Activated CD4-positive, alpha-beta T cell treated with anti-CD3 and anti-CD28 coated beads, Interleukin-10, Interleukin-2, amounts not matched to agents 100 ng/mL and 50 ng/mL, durations not matched to agents 16 hours and 8 hours (primary cell): Measurements from ENCODE around the gene FNDC11.
"Not testable (repeated sequence)": the region's sequence is repeated elsewhere in the genome, so short reads cannot be mapped to it uniquely, and the experiment has no call there.

ENCODE experiments used
- DNase-seq: peaks from one replicate; pipeline ENCODE4 v3.0.0-alpha.2; 2020

FNDC11 gene

DNA sequence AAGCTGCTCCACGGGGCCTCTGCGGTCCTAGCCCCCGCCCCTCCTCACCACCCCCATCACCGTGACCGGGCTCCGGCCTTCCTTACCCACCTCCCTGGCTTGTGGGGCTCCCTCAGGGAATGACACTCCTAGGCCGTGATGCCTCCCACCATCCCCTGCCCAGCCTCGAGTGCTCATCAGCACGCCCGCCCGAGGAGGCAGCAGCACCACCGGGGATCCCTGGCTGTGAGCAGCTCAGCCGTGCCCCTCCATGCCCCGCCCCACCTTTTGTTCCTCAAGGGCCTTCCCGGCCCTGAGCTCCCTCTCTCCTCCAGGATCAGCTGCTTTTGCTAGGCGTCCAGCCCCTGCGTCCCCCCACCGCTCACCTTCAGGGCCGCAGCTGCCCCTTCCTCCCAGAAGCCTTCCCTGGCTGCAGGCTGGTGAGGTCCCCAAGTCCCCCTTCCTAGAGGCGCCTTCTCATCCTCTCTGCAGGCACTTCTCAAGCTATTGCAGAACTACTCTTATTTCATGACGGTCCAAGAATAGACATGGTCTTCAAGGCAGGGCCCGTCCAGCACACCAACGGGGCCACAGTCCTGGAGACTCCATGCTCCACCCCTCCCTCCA is 3.0 kb downstream of the FNDC11 start:
- DNase-seq: no peak

DNA sequence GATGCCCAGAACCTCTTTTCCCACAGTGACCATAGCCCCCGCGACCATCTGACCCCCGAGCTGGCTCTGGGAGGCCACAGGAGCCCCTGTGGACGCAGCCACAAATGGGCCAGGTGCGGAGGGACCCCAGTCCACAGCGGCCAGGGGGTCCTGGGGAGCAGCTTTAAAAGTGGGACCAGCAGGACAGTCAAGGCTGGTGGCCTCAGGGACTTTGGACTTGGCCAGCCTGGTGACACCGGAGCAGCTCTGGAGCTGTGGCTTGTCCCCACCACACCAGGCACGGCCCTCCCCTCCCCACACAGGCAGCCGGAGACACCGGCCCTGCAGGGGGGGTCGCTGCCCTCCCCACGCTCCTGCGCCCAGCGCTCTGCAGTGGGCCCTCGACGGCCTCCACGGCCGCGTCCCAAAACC is 3.5 kb downstream of the FNDC11 start:
- DNase-seq: no peak

DNA sequence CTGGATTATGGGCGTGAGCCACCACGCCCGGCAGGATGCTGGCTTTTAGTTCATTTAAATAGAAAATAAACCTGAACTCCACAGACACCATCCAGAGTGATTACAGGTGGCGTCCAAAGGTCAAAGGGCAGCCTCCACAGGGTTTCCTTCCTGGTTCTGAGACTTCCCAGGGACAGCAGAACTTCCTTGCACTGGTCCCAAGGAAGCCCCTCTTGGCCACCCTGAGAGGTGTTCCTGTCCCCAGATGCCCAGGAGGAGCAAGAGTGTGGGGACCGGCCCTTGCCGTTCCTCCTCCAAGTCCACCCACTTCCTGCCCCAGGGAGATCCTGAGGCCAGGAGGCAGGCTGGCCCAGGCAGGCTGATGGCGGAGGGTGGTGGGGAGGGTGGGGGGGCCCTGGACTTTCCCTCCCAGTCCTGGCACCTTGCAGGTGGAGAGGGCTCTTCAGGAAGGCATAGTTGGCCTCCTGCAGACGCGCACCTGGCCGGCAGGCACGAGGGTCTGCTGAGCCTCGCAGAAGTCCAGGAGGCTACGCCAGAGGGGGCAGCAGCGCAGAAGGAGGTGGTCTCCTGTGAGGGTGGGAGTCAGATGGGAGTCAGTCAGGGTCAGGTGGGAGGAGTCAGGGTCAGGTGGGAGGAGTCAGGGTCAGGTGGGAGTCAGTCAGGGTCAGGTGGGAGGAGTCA is 5.0 kb downstream of the FNDC11 start:
- DNase-seq: no peak

DNA sequence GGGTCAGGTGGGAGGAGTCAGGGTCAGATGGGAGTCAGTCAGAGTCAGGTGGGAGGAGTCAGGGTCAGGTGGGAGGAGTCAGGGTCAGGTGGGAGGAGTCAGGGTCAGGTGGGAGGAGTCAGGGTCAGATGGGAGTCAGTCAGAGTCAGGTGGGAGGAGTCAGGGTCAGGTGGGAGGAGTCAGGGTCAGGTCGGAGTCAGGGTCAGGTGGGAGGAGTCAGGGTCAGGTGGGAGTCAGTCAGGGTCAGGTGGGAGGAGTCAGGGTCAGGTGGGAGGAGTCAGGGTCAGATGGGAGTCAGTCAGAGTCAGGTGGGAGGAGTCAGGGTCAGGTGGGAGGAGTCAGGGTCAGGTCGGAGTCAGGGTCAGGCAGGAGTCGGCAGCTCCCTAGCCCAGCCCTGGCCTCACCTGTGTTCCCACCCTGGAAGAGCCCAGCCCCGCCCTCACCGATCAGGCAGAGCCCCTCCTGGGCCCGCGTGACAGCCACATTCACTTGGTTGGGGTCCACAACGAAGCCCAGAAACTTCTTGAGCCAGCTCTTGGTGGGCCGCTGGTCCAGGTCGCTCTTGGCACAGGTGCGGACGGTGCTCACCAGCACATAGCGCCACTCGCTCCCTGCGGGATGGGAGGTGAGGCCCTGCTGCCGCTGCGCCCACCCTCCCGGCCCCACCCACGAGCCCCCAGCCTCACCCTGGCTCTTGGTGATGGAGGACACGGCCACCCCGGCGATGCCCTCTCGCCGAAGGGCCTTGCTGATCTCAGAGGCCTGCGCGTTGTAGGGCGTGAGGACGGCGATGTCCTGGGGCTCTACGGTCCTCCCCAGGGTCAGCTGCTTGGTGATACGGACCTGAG is 5.8 kb downstream of the FNDC11 start:
- DNase-seq: not testable (repeated sequence)

- no peak for DNase-seq
These were observed 6.4 kb downstream of the FNDC11 start for GRCh38 chr20:63560333-63560805.

- DNase-seq: no peak
These were observed 7.1 kb downstream of the FNDC11 start for GRCh38 chr20:63560856-63561609.

DNA sequence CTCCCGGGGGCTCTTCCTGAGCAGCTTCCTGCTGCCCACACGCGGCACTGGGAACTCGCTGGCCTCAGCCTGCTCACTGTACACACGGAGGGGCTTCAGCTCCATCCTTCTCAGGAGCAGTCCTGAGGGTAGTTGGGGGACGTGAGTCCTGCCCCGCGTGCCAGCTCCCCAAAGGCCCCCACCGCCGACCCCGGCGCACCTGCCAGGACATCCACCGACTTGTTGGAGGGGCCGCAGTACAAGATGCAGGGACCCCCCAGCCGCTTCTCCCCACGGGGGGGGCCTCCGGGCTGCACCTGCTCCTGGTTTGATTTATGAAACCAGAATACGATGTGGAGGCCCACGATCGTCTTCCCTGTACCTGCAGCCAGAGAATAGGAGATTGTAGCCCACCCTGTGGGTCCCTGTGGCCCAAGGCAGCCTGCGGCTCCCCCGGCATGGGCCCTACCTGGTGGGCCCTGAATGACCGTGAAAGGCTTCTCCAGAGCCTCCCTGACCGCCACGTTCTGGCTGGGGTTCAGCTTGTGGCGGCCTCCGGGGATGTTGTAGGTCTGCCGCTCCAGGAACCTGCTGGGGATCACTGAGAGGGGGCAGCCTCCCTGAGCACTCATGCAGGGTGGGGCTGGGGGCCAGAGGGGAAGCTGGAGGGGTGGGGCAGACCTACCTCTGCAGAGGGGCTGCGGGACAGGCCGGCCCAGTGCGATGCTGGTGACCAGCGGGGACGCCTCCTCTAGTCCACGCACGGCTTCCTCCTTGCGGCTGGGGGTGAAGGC is 7.9 kb downstream of the FNDC11 start:
- no peak for DNase-seq

GRCh38 chr20:63562461-63563224 is 8.7 kb downstream of the FNDC11 start:
- DNase-seq: no peak

DNA sequence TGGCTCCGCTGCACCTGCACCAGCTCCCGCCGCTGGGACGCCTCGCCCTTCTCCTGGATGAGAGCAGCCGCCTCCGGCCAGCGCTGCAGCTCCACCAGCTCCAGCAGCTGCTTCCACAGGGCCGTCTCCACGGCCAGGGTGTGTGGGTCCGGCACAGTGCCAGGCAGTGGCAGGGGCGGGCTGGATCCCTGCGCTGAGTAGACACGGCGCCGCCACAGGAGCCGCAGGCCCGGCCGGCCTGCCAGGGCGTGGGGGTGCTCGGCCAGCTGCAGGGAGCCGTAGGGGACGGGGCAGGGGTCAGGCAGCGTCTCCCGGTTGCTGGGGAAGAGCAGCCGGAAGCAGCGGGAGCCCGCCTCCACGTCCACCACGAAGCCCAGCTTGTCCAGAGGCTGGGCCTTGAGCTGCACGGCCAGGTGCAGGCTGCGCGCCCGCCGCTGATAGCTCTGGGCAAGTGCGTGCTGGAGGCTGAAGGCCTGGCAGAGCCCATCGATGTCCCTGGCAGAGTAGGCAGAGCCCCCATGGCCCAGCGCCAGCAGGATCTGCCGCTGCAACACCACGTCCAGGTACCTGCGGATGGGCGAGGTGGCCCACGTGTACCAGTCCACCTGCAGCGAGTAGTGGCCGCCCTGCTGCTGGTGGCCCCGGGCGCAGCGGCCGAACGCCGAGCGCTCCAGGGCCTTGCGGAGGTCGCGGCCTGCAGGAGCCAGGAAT is 9.4 kb downstream of the FNDC11 start:
- DNase-seq: no peak

DNA sequence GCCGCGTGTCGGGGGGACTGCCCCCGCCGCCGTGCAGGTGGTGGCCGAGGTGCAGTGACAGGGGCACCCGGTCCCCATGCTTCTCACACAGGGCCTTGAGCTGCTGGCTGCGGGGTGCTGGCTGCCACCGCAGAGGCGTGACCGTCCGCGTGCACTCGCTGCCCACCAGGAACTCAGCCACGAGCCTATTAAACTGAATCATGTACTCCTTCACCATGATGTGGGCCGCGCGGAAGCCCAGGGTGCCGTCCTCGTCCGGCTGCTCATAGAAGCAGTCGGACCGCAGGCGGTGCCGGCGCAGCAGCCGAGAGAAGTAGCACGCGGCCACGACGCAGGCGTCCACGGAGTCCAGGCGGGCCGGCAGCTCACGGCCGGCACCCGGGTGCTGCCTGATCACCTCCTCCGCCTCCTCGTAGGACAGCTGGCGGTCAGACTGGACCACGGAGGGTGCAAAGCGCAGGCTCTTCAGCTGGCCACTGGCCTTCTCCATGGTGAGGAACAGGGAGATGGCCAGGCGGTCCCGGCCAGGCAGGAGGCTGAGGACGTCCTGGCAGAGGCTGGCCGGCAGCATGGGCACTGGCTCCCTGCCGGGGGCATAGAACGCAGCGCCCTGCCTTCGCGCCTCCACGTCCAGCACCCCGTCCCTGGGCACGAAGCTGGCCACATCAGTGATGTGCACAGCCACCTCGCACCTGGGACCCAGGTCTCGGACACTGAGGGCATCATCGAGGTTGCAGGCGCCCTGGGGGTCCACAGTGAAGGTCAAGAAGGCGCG is 10.3 kb downstream of the FNDC11 start:
- DNase-seq: no peak

- DNase-seq: no peak
These were observed 11.2 kb downstream of the FNDC11 start for GRCh38 chr20:63565021-63565698.

DNA sequence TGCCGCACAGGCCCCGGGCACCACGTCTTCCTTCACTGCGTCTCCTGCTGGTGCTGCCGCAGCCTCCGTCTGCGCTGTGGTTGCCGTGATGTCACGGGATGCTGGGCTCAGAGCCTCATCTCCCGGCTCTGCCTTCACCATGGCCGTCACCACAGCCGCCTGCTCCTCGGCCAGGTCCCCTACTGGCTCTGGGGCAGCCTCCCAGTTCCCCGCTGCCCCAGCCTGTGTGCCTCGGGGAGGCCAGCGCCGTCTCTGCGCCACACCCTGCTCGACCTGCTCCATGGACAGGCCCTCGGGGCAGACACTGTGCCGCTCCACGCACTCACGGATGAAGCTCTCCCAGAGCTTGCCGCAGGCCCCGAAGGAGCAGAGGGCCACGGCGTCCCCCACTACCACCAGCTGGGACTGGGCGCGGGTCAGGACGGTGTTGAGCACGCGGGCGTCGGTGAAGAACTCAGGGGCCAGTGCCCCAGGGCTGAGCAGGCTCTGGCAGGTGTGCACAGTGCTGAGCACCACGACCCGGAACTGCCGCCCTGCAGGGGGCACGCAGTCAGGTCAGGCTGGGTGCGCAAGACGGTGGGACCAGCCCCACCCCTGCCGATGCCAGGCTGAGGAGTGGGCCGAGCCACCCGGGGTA is 11.9 kb downstream of the FNDC11 start:
- no peak for DNase-seq

DNA sequence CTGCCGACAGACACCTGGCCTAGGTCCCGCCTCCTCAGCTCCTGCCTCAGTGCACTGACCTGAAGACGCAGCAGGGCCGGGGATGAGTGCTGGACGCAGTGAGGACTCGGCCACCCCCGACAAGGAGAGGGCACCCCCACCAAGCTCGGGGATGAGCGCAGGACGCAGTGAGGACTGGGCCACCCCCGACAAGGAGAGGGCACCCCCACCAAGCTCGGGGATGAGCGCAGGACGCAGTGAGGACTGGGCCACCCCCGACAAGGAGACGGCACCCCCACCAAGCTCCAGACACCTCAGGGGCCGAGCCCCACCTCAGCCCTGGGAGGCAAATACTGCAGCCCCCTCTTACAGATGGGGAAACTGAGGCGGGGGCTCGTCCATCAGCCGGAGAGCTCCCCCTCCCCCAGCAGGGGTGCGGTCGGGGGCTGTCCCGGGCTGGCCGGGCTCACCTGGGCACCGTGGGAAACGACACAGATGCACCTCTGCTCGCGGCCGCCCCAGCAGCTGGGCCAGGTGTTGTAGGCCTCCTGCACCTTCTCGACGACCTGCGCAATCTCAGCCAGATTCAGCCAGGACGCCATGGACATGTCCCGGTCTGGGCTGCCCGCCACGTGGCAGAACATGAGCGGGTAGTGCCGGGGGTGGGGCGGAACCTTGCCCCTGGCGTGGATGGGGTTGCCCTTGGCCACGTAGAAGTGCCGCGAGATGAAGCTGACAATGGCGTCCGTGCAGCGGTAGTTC is 12.6 kb downstream of the FNDC11 start:
- no peak for DNase-seq

GRCh38 chr20:63567136-63567385 is 13.1 kb downstream of the FNDC11 start:
- DNase-seq: no peak

DNA sequence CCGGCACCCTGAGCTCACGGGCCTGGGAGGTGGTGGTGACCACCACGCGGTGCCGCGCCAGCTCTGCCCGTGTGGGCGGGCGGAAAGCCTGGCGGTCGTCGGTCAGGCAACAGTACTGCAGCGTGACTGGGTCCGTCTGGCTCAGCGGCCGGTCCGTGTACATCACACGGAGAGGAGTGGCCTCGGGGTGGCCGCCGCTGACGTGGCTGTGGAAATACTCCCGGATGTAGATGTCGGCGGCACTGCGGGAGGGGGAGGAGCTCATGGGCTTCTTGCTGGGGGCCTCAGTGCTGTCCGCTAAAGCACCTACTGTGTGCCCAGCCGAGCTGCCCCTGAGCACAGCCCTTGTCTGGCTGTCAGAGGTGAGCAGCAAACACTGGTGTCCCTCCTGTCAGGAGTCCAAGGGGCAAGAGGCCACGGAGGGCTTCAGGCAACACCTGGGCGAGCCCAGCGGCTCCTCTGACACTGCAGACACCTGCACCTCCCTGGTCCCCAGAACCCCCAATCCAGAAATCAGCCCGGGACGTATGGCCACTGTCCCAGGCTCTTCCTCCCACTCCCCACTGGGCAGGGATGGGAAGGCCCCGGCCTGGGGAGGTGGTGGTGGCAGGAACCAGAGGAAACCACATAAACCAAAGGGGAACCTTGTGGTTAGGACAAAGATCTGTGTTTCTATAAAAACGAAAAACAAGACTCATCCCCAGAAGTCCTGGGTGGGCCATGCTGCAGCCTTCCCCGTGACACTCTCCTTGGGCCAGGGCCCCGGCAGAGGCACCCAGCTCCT is 13.6 kb downstream of the FNDC11 start:
- DNase-seq: peak; percentile 89

DNA sequence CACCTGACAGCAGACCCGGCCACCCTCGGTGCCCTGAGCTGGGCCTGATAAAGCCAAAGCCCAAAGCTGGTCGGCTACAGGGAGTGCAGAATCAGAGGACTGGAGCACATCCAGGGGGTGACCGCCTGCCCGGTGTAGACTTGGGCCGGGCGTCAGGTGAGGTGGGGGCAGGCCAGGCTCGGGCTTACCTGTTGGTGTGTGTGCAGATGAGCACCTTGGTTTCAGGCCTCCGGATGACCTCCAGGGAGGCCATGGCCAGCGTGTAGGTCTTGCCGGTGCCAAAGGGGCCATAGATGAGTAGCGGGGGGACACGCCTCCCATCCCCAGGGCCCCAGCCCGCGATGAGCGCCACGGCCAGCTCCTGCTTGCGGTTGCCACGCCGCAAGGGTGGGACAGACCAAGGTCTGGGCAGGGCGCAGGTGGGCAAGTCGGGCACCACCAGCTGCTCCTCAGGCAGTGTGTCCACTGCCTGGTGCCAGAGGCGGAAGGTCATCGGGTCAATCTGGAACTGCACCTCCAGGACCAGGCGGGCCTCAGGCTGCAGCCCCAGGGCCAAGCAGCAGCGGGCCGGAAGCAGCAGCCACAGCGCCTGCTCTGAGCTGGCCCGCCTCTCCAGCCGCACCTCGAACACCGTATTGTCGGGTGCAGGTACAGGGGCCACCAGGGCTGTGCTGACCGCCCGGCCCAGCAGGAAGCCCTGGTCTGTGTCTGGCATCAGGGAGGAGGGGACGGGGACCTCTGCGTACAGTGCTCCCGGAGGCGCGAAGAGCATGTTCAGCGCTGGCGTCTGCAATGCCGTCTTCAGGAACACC is 14.4 kb downstream of the FNDC11 start:
- no peak for DNase-seq
